ENCODE data around the gene CREB5. TPM values are rescaled to one million over a fixed set of nuclear protein-coding genes. Genes with fewer than 3 reads are reported as not detected.
A peak's percentile ranks its signal among the peaks of the same experiment; 100 is the strongest.

CREB5 gene
- total and polyA plus RNA-seq, 2 of the 8 experiments (the other 6 are each of a cell fraction or from before 2014, with no cell fraction given), result 2.4 to 2.7 TPM

- Histone ChIP-seq H4K20me1 (replicated peaks in 1 of 2; ENCODE audit: control insufficient read depth in 1 of 2, insufficient read depth in 2 of 2, low read length in 2 of 2) (peaks cover 3% of the 10 kb centered on the region in 2 experiments), H2BK15ac (ENCODE audit: low read length) (no peak overlapping the region), H2AK5ac (ENCODE audit: low read depth, low read length) (no peak overlapping the region), H3K4me1 (replicated peaks in 1 of 4; ENCODE audit: control insufficient read depth in 3 of 4, insufficient read depth in 4 of 4, low read length in 3 of 4) (peaks cover 0 to 11% (median 3%) of the 10 kb centered on the region in 4 experiments; a peak in 4 of 7 replicates), H3K4me2 (ENCODE audit: insufficient read depth in 1 of 2, low read depth in 2 of 2, low read length in 2 of 2) (peak overlapping the region; percentile 94 to 95), H3K23ac (ENCODE audit: insufficient read length) (no peak overlapping the region), H2BK12ac (ENCODE audit: low read depth, low read length) (no peak overlapping the region), H3K56ac (replicated peaks; ENCODE audit: insufficient read length, low read depth, low read length) (no peak overlapping the region), H4K5ac (ENCODE audit: insufficient read length, low read depth, low read length) (no peak overlapping the region), H3K36me3 (ENCODE audit: control insufficient read depth in 2 of 4, insufficient read depth in 4 of 4, low read length in 3 of 4) (no peaks in the 10 kb centered on the region), H3K9ac (replicated peaks in 1 of 4; ENCODE audit: extremely low read depth in 1 of 4, low read depth in 3 of 4, low read length in 3 of 4) (0 out of 7 replicates have a peak overlapping the region, but pooled peaks of 1 of the 4 experiments have one; percentile 7), H4K91ac (replicated peaks; ENCODE audit: insufficient read length, low read length) (no peak overlapping the region), H3K4ac (replicated peaks; ENCODE audit: insufficient read length, low read depth, low read length) (no peak overlapping the region), H3K9me3 (ENCODE audit: insufficient read depth in 2 of 2, low read depth in 1 of 2, low read length in 1 of 2) (no peaks in the 10 kb centered on the region), H3K4me3 (ENCODE audit: extremely low read depth in 1 of 4, insufficient read depth in 2 of 4, low read depth in 3 of 4, low read length in 4 of 4) (peak overlapping the region; percentile 51 to 76 (median 65)), H3K23me2 (ENCODE audit: low read depth, low read length) (peaks cover 26% of the 10 kb centered on the region), H3K27me3 (replicated peaks in 1 of 4; ENCODE audit: control insufficient read depth in 3 of 4, extremely low read depth in 1 of 4, insufficient read depth in 3 of 4, low read length in 3 of 4) (peaks cover 19 to 55% (median 43%) of the 10 kb centered on the region in 4 experiments), H2AFZ (ENCODE audit: low read length) (peak overlapping the region; percentile 29), H3K79me2 (ENCODE audit: control insufficient read depth in 1 of 2, insufficient read depth in 2 of 2, low read length in 2 of 2) (no peaks in the 10 kb centered on the region), H4K8ac (ENCODE audit: extremely low read depth, insufficient read depth, low read length) (no peak overlapping the region), H3K27ac (ENCODE audit: low read depth, low read length) (no peak overlapping the region), H2BK20ac (ENCODE audit: low read length) (no peak overlapping the region), H2BK5ac (ENCODE audit: low read depth, low read length) (no peak overlapping the region), H2BK120ac (replicated peaks; ENCODE audit: low read depth, low read length) (no peak overlapping the region), H3K14ac (ENCODE audit: insufficient read length) (no peak overlapping the region), H3K79me1 (ENCODE audit: low read depth, low read length) (no peaks in the 10 kb centered on the region), H3K18ac (ENCODE audit: extremely low read depth, low read length) (no peak overlapping the region)
- ChIA-PET POLR2A (ENCODE audit: partially characterized antibody) (interaction anchor here (0.6 to 1.1 kb wide), 2 partner anchors 9 to 550 kb away, joined by 3 to 4 read pairs; partner anchors contain the start of gene TRIL), CTCF (ENCODE audit: partially characterized antibody) (interaction anchor here (0.5 to 2.0 kb wide), 3 partner anchors 8 to 218 kb away, joined by 3 to 9 read pairs (median 4); no protein-coding TSS in a partner anchor)
- peak in 1 of 2 experiments; percentile 64 for DNase-seq (ENCODE audit: low read depth in 1 of 2, low spot score in 2 of 2)
- FAIRE-seq, result no peak
- 9% methylated on average over 24 of the region's 27 CpGs; no CpG with 5 or more reads in 1 of the 2 experiments for WGBS, 2 experiments (ENCODE audit: extremely low coverage in 1 of 2, insufficient coverage in 1 of 2, insufficient read length in 1 of 2, insufficient replicate concordance in 2 of 2, low coverage in 1 of 2, low lambda C conversion rate in 2 of 2, missing lambda C conversion rate in 1 of 2)
- TF ChIP-seq KDM5A (IDR thresholded peaks at IDR 0.05; ENCODE audit: low read length) (no peak), HDAC6 (IDR thresholded peaks at IDR 0.05; ENCODE audit: low read depth, low read length) (no peak), RNF2 (IDR thresholded peaks at IDR 0.05; ENCODE audit: borderline replicate concordance, low read depth, low read length, missing control alignments, poor library complexity, severe bottlenecking) (peak; percentile 65), CHD1 (IDR thresholded peaks at IDR 0.05; ENCODE audit: low read depth, low read length) (no peak), GTF2F1 (IDR thresholded peaks at IDR 0.05; ENCODE audit: borderline replicate concordance, low read depth, low read length) (no peak), KDM1A (IDR thresholded peaks at IDR 0.05; ENCODE audit: borderline replicate concordance, low read length) (no peak), ZNF274 (IDR thresholded peaks at IDR 0.05; ENCODE audit: borderline replicate concordance, extremely low read depth, low read length) (no peak), GABPA (IDR thresholded peaks at IDR 0.05; ENCODE audit: borderline replicate concordance, insufficient read depth, low read length) (no peak), CREB1 (IDR thresholded peaks at IDR 0.05) (0 out of 2 replicates have a peak, but pooled peaks have one; percentile 23), FOSL1 (IDR thresholded peaks at IDR 0.05; ENCODE audit: insufficient read depth, low read depth, low read length) (no peak), POU5F1 (IDR thresholded peaks at IDR 0.05; ENCODE audit: low read depth, low read length) (no peak)
These were observed 4.0 kb upstream of the CREB5 start for GRCh38 chr7:28408105-28408959.
